Measurements from ENCODE around the gene TOR1A.
"Not testable (repeated sequence)": the region's sequence is repeated elsewhere in the genome, so short reads cannot be mapped to it uniquely, and the experiment has no call there.

TOR1A gene

DNA sequence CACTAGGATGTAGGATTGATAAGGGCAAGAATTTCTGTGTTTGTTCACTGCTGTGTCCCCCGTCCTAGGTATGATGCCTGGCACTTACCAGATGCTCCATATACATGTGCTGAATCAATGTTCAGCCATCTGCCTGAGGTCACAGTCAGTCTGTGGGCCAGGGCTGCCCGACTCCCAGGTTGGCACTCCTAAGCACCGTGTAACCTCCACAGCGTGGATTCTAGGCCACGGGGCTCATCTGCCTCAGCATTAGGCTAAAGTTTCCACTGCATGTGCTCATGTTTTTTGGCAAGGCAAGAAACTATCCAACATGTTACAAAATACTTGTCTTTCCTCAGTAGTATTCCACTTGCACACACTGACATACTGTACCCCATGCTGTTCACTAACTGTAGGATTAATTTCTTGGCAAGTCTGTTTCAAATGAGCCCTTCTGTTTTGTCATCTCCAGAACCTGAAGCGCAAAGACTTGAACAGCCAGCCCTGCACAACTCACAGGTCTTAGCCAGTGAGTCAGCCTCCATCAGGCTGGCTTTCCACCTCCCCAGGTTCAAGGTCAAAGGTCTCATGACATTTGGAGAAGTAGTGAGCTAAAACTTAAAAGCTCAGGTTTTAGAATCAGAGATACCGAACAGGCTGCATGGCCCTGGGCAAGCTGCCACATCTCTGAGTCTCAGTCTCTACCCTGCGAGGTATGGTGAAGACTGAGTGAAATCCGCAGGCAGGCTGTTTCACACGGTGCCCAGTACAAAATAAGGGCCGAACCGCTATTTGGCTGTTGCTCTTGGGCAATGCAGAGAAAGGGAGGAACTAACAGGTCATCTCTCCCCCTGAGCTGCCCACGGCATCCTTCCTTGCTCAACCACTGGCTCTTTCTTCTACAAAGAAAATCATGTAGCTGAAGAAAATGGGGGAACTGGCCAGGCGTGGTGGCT lies 7.2 kb downstream of the TOR1A start:
- DNase-seq: no peak

DNA sequence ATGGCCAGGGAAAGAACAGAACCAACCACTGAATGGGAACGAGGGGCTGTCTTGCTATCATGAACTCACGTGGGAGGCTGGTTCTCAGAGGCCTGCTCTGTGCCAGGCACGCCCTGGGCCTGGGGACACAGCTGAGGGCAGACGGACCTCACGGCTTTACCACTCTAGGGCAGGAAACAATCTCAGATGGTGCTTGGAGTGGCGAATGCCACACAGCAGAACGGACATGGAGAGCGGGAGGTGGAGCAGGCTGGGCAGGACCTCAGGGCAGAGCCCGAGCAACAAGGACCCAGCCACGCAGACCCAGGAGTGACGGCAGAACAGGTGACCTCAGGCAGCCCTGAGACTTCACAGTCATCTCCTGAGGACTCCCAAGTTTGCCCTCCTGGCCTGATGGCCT lies 8.7 kb downstream of the TOR1A start:
- no peak for DNase-seq

DNA sequence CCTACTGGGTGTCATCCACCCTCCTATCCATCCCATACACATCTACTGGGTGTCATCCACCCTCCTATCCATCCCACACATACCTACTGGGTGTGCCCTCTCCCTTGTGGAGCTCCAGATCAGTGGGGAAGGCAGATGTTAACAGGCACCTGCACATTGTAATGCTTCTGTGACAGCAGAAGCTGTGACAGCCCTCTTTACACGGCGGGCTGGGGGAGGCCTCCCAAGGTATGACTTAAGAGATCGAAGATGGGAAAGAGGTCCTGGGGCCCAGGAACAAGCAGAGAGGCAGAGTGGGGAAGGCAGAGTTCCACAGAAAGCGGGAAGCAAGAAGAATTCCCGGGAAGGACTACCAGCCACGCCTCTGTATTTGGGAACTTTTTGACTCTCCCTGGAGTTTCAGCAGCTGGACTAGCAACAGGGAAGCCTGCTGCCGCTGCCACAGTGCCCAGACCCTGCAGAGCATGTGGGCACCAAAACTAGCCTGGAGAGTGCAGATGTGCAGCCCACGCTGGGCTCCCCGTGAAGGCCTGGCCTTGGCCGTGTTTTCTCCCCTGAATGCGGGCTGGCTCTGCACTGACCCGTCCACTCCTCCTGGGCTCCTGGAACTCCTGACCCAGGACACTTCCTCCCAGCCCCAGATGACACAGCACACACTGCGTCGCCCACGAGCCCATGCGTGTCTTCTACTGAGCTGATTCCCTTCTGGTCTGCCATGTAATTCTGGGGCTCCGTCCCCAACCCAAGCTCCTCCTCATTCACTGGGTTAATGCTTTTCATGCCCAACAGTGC lies 9.3 kb downstream of the TOR1A start:
- DNase-seq: no peak

DNA sequence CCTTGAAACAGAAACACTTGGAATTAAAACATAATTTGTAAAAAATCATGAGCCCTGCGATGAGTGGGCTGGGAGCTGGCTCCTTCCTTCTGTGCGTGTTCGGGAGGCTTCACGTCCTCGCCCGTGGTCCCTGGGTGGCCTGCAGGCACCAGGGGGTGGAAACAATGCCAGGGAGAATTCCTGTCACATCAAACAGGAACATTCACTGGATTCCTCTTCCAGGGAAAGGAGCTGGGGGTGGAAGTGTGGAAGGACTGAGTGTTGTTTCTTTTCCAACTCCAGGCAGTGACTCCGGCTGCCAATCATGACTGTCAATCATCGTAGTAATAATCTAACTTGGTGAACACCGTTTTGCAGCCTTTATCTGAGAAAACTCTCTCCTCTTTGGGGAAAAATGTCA lies 10.3 kb downstream of the TOR1A start:
- no peak for DNase-seq

DNA sequence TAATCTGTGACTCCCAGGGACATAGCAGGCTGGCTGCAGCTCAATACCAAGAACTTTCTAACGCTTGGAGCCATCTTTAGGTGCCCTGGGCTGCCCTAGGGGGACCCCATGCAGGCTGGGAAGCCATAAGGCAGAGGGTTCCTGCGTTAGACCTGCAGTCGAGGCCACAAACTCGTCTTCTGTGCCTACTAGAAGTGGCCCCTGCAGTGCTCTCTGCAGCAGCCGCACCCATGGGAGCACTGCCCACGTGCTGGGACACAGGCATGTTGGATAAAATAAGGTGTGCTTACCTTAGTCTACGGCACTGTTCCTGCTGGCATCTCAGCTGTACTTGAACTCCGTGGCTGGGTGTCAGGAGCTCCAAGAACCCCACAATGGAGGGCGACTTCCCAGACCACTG lies 11.6 kb downstream of the TOR1A start:
- no peak for DNase-seq

DNA sequence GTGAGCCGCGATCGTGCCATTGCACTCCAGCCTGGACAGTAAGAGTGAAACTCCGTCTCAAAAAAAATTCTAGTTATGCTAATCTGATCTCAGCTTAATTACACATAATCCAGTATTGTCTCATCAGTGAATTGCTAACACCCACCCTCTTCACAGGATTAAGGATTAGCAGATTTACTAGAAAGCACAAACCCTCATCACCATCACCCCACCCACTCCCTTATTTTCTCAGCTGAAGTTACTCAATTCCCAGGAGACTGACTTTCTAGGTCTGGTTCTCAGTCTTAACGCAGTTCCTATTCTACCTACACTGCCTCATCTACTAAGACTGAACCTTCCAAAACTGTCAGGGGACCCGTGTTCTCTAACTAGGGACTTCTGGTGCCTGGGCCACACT lies 12.0 kb downstream of the TOR1A start:
- no peak for DNase-seq

DNA sequence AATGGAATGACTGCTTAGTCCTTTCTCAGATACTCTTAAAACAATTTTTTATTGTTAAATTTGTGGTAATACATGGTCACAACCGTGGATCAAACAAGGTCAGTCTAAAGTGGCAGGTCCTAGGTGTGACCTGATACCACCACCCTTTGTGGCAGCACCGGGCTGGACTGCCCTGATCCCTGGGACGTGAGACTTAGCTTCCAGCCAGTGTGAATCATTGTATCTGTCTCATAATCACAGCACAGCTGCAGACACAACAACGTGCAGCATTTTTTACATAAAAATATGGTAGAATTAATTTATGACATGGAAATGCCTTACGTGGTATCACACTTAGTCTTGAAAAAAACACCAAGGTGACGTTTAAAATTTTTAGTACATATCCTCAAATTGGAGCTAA lies 13.1 kb downstream of the TOR1A start:
- DNase-seq: no peak

DNA sequence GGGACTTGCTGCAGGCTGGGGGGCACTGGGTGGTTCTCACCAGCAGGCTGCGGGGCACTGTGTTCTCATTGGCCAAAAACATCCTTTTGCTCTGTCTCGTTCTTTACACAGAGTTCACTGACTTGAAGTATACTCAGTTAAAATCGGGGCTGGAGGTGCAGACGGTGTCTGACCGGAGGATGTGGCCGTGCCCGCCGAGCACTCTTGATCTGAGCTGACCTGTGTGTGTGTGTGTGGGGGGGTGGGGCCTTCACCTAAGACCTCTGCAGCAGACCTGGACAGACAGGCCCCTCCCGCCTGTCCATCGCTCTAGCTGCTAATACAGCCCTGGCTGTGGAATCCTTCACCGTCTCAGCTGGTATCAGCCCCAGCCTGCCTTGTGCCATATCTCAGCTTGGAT lies 13.8 kb downstream of the TOR1A start:
- no peak for DNase-seq

DNA sequence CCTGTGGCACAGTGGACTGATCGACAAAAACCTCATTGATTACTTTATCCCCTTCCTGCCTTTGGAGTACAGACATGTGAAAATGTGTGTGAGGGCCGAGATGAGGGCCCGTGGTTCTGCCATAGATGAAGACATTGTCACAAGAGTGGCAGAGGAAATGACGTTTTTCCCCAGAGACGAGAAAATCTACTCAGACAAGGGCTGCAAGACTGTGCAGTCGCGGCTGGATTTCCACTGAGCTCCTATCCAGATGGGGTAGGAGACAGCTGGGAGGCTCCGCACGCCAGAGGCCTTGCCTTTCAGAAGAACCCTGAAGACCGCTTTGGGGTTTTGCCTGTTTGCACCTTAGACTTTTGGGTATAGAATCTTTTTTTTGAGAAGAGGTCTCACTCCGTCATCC lies 14.6 kb downstream of the TOR1A start:
- DNase-seq: no peak

DNA sequence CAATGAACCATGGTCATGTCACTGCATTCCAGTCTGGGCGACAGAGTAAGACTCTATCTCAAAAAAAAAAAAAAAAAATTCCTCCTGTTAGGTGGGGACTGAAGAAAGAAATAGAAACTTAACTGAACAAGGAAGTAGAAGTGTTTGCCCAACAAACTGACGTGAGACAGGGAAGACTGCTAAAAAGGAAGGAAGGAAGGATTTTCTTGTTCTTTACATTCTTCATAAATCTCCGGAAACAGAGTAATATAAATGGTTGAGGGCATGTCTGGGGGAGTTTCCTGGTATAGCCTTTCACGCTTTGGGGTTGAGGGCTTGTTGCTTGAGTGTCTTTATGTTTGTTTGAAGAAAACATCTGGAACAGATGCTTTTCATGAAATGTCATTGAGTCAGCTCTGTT lies 17.9 kb downstream of the TOR1A start:
- no peak for DNase-seq

DNA sequence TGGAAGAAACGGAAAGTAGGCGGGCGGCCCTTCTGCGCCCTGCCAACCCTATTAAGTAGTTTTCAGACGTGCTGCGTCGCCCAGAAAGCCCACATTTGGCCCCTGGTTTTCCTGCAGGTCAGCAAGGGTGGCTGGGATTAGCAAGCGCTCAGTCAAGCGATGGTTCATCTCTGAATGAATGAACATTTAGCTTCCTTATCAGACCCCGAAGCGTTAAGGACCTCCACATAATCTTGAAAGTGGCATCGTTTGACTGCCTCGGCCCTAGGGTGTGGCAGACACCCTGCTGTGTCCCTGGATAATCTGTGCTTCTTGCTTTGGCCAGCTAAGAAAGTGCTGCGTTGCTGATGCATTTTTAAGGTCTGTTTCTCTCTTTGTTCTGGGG lies 20.3 kb downstream of the TOR1A start:
- DNase-seq: no peak

DNA sequence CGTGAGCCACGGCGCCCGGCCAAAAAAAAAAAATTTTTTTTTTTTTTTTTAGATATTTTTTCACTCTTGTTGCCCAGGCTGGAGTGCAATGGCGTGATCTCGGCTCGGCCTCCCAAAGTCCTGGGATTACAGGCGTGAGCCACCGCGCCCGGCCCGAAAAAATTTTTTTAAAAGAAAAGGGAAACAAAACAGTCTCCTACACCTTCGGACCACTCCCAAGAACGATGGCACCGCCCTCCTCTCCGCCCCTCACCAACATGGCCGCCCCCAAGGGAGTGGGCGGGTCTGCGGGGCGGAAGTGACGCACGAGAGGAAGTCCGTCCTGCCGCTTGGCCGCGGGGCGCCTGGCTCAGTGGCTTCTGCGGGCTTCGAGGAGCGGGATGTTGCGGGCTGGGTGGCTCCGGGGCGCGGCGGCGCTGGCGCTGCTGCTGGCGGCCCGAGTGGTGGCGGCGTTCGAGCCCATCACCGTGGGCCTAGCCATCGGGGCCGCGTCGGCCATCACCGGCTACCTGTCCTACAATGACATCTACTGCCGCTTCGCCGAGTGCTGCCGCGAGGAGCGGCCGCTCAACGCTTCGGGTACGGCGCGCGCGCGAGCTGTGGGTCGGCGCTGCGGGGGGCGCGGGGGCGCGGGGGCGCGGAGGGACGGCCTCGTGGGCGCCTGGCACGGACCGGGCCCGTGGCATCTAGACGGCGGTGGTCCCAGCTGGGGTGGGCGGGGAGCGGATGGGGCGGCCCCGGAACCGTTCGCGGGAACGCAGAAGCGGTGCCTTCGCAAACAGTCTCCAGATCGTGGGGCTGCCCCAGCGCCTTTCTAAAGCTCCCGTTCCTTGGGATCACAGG lies 20.9 kb downstream of the TOR1A start, which contains the start of gene TOR1B:
TSS of gene TOR1B (plus strand) at position 352 of the 843 bp plus-strand sequence. CDS start at position 381, 29 bp downstream.
- peak; percentile 96 for DNase-seq

DNA sequence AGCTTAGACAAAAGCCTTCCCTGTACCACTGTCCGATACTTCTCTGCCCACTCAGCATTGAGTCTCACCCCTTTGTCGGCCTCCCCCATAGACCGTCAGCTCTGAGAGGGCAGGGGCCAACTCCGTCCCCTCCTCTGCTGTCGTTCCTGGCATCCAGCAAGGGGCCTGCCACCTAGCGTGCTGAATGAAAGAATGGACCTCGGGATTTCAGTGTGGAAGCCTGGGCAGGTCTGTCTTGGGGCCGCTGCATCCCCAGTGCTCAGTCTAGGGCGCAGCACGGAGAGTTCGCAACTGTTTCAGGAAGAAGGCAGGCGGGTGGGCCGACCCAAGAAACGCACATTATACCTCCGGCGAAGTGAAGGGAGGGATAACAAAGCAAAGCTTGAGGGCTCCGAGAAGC lies 22.4 kb downstream of the TOR1A start:
- DNase-seq: no peak

DNA sequence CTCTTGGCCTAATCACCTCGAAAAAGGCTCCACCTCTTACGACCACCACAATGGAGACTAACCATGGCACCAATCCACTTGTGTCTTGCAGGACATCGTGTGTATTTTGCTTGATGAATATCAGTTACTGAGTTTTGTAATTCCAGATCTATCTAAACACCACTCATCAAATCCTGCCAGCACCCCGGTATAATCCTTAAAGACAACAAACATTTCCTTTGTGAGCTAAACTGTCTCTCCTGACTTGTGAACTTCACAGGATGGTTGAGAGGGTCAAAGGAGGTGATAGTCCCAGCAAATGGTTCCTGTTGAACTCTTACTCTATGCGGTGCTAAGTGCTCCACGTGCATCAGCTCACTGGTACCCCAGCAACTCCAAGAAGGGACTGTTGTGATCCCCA lies 25.0 kb downstream of the TOR1A start:
- no peak for DNase-seq

DNA sequence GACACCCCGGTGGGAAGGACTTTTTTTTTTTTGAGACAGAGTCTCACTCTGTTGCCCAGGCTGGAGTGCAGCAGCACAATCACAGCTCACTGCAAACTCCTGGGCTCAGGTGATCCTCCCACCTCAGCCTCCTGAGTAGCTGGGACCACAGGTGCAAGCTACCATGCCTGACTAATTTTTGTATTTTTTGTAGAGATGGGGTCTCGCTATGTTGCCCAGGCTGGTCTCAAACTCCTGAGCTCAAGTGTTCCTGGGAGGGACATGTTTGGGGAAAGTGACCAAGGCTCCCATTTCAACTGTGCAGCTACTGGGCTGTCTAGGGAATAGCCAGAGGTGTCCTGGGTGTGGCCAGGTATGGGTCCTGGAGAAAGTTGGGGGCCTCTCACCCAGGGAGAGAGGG lies 27.9 kb downstream of the TOR1A start:
- DNase-seq: not testable (repeated sequence)

DNA sequence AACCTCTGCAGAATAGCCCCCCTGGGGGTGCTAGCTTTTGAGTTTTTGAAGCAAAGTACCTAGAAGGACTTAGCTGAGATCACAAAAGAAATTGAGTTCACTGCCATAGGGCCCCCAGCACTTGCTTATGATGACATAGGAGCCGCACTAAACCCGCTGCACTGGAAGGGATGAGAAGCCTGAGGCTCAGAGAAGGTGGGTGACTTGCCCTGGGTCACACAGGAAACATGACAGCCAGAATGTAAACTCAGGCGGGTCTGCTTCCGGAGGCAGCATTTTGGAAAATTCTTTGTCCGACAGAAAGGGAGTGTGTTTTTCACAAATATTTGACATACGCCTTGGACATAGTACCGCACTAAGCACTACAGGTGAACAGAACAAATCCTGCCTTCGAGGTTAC lies 29.4 kb downstream of the TOR1A start:
- DNase-seq: no peak

DNA sequence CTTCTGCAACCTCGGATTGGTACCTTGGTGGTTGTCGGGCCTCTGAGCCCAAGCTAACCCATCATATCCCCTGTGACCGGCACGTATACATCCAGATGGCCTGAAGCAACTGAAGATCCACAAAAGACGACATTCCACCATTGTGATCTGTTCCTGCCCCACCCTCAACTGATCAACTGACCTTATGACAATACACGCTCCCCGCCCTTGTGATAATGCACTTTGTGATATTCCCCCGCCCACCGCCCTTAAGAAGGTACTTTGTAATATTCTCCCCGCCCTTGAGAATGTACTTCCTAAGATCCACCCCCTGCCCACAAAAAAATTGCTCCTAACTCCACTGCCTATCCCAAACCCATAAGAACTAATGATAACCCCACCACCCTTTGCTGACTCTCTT lies 37.5 kb downstream of the TOR1A start:
- DNase-seq: no peak

DNA sequence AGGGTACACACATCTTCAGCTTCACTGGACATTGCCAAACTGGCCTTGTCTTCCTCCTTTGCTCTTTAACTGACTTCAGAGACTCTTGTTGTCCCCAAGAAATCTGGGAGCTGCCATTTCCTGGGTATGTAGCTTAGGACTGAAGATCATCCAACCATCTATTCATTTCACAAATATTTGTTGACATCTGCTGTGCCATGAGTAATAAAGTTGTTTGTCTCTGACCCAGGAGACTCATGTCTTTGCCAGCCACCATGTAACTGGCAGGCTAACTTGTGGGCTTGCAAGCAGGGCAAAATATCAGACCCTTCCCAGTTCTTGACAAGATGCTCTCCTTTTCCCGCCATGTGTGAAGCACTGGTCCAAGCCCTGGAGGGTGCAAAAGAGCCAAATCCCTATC lies 38.1 kb downstream of the TOR1A start:
- DNase-seq: no peak

DNA sequence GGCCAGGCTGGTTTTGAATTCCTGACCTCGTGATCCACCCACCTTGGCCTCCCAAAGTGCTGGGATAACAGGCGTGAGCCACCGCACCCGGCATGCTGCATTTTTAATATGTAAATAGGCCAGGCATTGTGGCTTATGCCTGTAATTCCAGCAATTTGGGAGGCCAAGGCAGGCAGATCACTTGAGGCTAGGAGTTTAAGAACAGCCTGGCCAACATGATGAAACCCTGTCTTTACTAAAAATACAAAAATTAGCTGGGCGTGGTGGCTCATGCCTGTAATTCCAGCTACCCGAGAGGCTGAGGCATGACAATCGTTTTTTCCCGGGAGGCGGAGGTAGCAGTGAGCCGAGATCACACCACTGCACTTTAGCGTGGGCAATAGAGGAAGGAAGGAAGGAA lies 39.0 kb downstream of the TOR1A start:
- not testable (repeated sequence) for DNase-seq

DNA sequence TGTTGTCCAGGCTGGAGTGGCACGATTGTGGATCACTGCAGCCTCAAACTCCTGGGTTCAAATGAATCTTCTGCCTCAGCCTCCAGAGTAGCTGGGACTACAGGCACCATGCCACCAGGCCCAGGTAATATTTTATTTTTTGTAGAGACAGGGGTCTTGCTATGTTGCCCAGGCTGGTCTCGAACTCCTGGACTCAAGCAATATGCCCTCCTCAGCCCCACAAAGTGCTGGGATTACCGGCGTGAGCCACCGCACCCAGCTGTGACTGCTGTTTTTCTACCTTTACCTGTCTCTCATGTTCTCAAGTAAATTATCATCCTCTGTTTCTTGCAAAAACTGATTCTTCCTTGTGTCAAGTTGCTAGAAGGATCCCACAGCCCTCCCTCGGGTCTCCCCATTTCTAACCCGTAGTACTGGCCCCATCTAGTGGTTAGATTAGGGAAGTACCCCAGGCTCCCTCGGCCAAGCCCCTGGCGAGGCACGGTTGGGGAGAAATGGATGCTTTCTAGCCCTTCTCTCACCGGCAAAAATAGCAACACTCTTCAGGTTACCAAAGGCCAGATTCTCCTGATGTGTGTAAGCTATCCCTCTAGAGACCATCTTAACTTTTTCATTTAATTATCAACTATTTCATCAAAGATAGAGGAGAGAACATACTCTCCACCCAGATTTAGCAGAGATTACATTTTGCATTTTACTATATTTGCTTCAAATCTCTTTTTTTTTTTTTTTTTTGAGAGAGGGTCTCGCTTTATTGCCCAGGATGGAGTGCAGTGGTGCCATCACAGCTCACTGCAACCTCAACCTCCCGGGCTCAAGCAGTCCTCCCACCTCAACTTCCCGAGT lies 40.2 kb downstream of the TOR1A start:
- peak; percentile 82 for DNase-seq

DNA sequence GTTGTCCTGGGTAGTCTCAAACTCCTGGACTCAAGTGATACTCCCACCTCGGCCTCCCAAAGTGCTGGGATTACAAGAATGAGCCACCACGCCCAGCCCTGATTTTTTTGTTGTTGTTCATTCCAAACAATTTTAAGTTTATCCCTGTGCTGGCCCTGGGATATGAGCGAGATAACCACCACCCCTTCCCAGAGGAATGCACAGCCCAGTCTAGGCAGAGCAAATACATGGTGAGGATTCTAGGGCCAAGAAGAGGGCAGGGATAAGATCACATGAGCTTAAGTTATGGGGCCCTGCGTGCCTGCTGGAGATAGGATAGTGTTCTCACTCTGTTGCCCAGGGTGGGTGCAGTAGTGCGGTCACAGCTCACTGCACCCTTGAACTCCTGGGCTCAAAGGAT lies 42.0 kb downstream of the TOR1A start:
- no peak for DNase-seq

DNA sequence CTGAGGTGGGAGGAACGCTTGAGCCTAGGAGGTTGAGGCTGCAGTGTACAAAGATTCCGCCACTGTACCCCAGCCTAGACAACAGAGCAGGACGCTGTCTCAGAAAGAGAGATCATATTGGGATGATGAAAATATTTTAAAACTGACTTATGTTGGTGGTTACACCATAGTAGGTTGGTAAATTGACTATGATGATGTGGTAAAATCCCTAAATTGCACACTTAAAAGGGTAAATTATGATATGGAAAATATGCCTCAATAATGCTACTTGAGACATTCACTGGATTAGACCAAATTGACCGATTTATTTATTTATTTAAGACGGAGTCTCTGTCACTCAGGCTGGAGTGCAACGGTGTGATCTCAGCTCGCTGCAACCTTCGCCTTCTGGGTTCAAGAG lies 42.8 kb downstream of the TOR1A start:
- no peak for DNase-seq

All from DMS53 (cell line).